ENCODE results near the gene TMEM86B. TPM values are rescaled to one million over a fixed set of nuclear protein-coding genes. Genes with fewer than 3 reads are reported as not detected.

TMEM86B gene
- total and polyA plus RNA-seq, 8 donors: 1.9 to 4.4 (median 2.7) TPM

DNA sequence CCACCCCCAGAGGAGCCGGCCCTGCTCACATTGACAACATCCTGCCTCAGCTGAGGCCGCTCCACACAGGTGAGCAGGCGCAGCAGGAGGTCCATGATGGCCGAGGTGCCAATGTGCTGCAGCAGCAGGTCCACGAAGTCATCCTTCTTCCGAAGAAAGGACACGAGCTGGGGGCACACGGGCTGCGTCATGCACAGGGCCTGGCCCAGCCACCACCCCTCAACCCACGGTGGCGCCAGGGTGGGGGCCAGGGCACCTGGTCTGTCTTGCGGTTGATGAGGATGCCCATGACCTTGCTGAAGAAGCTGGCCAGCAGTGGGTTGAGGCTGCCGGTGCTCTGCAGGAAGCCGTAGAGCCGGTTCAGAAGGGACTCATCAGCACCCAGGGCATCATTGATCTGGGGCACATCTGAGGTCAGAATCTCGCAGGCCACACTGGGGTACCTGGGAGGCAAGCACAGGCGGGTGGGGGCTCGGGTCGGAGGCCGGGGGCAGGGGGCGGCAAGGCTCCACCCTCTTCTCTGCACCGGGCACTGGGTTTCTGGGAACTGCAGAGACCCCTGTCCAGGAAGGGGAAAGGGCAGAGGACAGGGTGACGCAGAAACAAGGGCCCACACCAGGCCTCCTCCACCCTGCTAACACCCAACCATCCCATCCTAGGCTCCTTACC lies 16.8 kb upstream of the TMEM86B start:
- no peaks in the 10 kb centered on the region for H3K27me3 ChIP-seq
- H3K36me3 ChIP-seq: peaks cover 0 to 77% of the 10 kb centered on the region in 2 donors
- ATAC-seq (no peak), DNase-seq (peak in 1 of 4 donors; percentile 57)
- TF ChIP-seq, protein P1, sequence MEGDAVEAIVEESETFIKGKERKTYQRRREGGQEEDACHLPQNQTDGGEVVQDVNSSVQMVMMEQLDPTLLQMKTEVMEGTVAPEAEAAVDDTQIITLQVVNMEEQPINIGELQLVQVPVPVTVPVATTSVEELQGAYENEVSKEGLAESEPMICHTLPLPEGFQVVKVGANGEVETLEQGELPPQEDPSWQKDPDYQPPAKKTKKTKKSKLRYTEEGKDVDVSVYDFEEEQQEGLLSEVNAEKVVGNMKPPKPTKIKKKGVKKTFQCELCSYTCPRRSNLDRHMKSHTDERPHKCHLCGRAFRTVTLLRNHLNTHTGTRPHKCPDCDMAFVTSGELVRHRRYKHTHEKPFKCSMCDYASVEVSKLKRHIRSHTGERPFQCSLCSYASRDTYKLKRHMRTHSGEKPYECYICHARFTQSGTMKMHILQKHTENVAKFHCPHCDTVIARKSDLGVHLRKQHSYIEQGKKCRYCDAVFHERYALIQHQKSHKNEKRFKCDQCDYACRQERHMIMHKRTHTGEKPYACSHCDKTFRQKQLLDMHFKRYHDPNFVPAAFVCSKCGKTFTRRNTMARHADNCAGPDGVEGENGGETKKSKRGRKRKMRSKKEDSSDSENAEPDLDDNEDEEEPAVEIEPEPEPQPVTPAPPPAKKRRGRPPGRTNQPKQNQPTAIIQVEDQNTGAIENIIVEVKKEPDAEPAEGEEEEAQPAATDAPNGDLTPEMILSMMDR (IDR thresholded peaks at IDR 0.05): no peak
- no peak overlapping the region for H3K4me3 ChIP-seq
- intact Hi-C loops (cut with DNase I): no loop called here
- H3K9me3 ChIP-seq: no peaks in the 10 kb centered on the region
- peaks cover 0 to 27% of the 10 kb centered on the region in 2 donors for H3K4me1 ChIP-seq
- no peak overlapping the region for H3K27ac ChIP-seq

DNA sequence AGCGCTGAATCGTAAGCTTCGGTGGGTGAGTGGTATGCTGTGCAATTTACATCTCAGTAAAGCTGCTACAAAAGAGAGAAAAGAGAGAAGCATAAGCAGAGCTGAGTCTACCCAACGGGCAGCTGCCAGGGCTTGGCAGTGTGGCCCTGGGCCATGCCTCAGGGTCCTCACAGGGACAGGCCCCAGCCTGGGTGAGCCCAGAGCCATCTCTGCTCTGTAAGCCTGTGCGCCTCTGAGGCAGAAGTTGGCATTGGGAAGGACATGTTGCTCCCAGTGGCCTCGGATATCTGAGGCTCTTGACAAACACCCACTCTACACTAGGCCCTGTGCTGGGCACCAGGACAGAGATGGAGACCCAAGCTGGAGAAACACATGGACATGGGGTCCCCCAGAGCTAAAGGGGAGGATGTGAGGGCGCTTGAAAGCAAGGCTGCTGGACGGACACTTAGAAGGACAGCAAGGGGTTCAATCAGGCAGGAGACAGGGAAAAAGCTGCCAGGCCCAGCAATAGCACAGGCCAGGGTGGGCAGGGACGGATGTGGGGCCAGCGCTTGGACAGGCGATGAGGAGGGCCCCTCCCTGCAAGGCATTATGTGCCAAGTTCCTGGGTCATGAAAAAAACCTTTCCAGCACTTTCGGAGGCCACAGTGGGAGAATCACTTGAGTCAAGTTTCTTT lies 15.6 kb upstream of the TMEM86B start:
- H3K27me3 ChIP-seq: no peaks in the 10 kb centered on the region
- no peaks in the 10 kb centered on the region for H3K9me3 ChIP-seq
- ATAC-seq (no peak), DNase-seq (peak in 1 of 4 donors; percentile 56)
- intact Hi-C loops (cut with DNase I): no loop called here
- H3K27ac ChIP-seq: no peak overlapping the region
- no peak overlapping the region for H3K4me3 ChIP-seq
- peaks cover 0 to 83% of the 10 kb centered on the region in 2 donors for H3K36me3 ChIP-seq
- TF ChIP-seq, protein P1 (IDR thresholded peaks at IDR 0.05): no peak
- peaks cover 0 to 15% of the 10 kb centered on the region in 2 donors for H3K4me1 ChIP-seq

DNA sequence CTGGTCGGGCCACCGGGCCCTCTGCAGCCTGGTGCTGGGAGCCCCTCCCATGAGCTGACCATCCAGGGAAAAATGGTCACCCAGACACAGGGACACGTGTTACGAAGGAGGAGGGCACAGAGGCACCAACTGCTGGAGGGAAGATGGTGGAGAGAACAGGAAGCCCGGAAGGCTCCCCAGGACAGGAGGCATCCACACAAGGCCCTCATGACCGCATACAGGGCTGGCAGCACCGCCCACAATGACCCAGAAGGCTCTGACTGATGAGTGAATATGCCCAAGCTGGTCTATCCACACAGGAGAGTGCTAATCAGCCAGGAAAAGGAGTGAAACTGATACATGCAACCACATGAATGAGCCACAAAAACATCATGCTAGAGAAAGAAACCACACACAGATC lies 14.0 kb upstream of the TMEM86B start:
- intact Hi-C loops (cut with DNase I): no loop called here
- no peak overlapping the region for H3K27ac ChIP-seq
- H3K4me3 ChIP-seq: no peak overlapping the region
- ATAC-seq (no peak), DNase-seq (no peak)
- H3K9me3 ChIP-seq: no peaks in the 10 kb centered on the region
- peaks cover 0 to 99% of the 10 kb centered on the region in 2 donors for H3K36me3 ChIP-seq
- H3K27me3 ChIP-seq: no peaks in the 10 kb centered on the region
- H3K4me1 ChIP-seq: no peaks in the 10 kb centered on the region
- TF ChIP-seq, protein P1 (IDR thresholded peaks at IDR 0.05): no peak

DNA sequence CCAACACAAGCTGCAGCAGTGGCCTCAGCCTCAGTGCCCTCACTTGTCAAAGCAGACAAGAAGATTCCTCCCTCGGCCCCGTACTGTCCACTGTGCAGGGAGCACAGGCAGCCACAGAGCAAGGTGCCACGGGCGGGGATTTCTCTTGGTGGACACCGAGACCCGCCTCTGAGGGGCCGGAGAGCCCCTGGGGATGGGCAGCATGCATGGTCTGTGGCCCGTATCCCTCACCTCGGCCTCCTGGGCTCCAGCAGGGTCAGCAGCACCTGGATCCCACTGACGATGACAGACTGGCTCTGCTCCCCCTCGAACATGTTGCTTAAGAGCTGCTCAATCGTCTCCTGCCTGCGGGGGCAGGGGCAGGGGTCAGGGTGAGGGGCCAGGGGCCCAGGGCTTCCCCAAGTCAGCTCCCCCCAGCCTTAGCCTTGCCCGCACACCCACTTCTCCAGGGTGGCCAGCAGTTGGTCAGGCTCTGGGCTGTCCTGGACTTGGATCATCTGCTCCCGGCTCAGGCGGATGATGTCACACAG lies 13.4 kb upstream of the TMEM86B start:
- Histone ChIP-seq H3K4me3 (no peak overlapping the region), H3K27ac (no peak overlapping the region), H3K4me1 (no peaks in the 10 kb centered on the region), H3K9me3 (no peaks in the 10 kb centered on the region), H3K36me3 (peaks cover 0 to 100% of the 10 kb centered on the region in 2 donors), H3K27me3 (no peaks in the 10 kb centered on the region)
- ATAC-seq (no peak), DNase-seq (peak in 1 of 4 donors; percentile 65)
- intact Hi-C loops (cut with DNase I): no loop called here
- TF ChIP-seq, protein P1 (IDR thresholded peaks at IDR 0.05): no peak

Measured in left lung (tissue), 10 donors.